NCI-H2227 (cell line): ENCODE results near the gene TMEM129.
A peak's percentile ranks its signal among the peaks of the same experiment; 100 is the strongest.

Source experiments
- DNase-seq: peaks from one replicate; lab custom pipeline; 2025; ENCODE audit not compliant: unreplicated experiment; lab: John Stamatoyannopoulos, UW

Gene TMEM129

GRCh38 chr4:1721003-1721665 lies at the start of gene TMEM129, which contains the start of gene TACC3:
TSS of gene TMEM129 (minus strand) at chr4:1721323. CDS start at chr4:1720837, 486 bp downstream.
TSS of gene TACC3 (plus strand) at chr4:1721521. CDS start at chr4:1723422, 1,901 bp downstream.
- DNase-seq: peak; percentile 92

GRCh38 chr4:1770791-1771231 lies 49.7 kb upstream of the TMEM129 start:
- no peak for DNase-seq

- no peak for DNase-seq
Measured at GRCh38 chr4:1770245-1770644, 49.1 kb upstream of the TMEM129 start.

- DNase-seq: no peak
Measured at GRCh38 chr4:1769692-1770091, 48.6 kb upstream of the TMEM129 start.

- DNase-seq: no peak
Measured at GRCh38 chr4:1768367-1769034, 47.4 kb upstream of the TMEM129 start.

GRCh38 chr4:1767770-1768366 lies 46.7 kb upstream of the TMEM129 start:
- DNase-seq: peak; percentile 26

GRCh38 chr4:1767061-1767769 lies 46.1 kb upstream of the TMEM129 start:
- peak; percentile 20 for DNase-seq

- DNase-seq: no peak
Measured at GRCh38 chr4:1766106-1767060, 45.3 kb upstream of the TMEM129 start.

GRCh38 chr4:1765409-1766072 lies 44.4 kb upstream of the TMEM129 start:
- no peak for DNase-seq

- no peak for DNase-seq
Measured at GRCh38 chr4:1764670-1765069, 43.5 kb upstream of the TMEM129 start.

- no peak for DNase-seq
Measured at GRCh38 chr4:1763550-1764080, 42.5 kb upstream of the TMEM129 start.

GRCh38 chr4:1763070-1763549 lies 42.0 kb upstream of the TMEM129 start:
- no peak for DNase-seq

GRCh38 chr4:1762264-1763010 lies 41.3 kb upstream of the TMEM129 start:
- DNase-seq: no peak

- no peak for DNase-seq
Measured at GRCh38 chr4:1761130-1761689, 40.1 kb upstream of the TMEM129 start.

- no peak for DNase-seq
Measured at GRCh38 chr4:1760521-1761071, 39.5 kb upstream of the TMEM129 start.

GRCh38 chr4:1759818-1760223 lies 38.7 kb upstream of the TMEM129 start:
- no peak for DNase-seq

GRCh38 chr4:1759170-1759817 lies 38.2 kb upstream of the TMEM129 start:
- DNase-seq: no peak
